ENCODE data around the gene PGAM1.
"Not testable (repeated sequence)": the region's sequence is repeated elsewhere in the genome, so short reads cannot be mapped to it uniquely, and the experiment has no call there.

The PGAM1 gene

GRCh38 chr10:97408496-97408992, 17.4 kb upstream of the PGAM1 start:
- no peak for ATAC-seq

GRCh38 chr10:97411406-97411805, 14.6 kb upstream of the PGAM1 start:
- no peak for ATAC-seq

- ATAC-seq: peak; percentile 77 to 78
Measured at GRCh38 chr10:97412891-97413304, 13.1 kb upstream of the PGAM1 start.

GRCh38 chr10:97416565-97416964, 9.4 kb upstream of the PGAM1 start:
- no peak for ATAC-seq

GRCh38 chr10:97423757-97424098, 2.3 kb upstream of the PGAM1 start:
- not testable (repeated sequence) for ATAC-seq

GRCh38 chr10:97426776-97427570, 982 bp downstream of the PGAM1 start:
- no peak for ATAC-seq

- ATAC-seq: peak; percentile 45 to 59
Measured at GRCh38 chr10:97427571-97428179, 1.7 kb downstream of the PGAM1 start.

GRCh38 chr10:97428572-97428981, 2.6 kb downstream of the PGAM1 start:
- peak in 1 of 2 donors; percentile 8 for ATAC-seq

GRCh38 chr10:97434055-97434454, 8.1 kb downstream of the PGAM1 start:
- ATAC-seq: peak in 1 of 2 donors; percentile 12

GRCh38 chr10:97434557-97434956, 8.6 kb downstream of the PGAM1 start:
- ATAC-seq: no peak

GRCh38 chr10:97435211-97435610, 9.2 kb downstream of the PGAM1 start:
- no peak for ATAC-seq

GRCh38 chr10:97442277-97442676, 16.3 kb downstream of the PGAM1 start:
- ATAC-seq: no peak

- peak; percentile 22 to 54 for ATAC-seq
Measured at GRCh38 chr10:97444212-97444611, 18.2 kb downstream of the PGAM1 start.

GRCh38 chr10:97445357-97445721, 19.3 kb downstream of the PGAM1 start:
- no peak for ATAC-seq

GRCh38 chr10:97445722-97446639, 20.0 kb downstream of the PGAM1 start, which contains the start of the genes EXOSC1 and ZDHHC16:
Gene EXOSC1 (minus strand): TSS chr10:97446006. CDS start chr10:97445985, 21 bp downstream.
Gene ZDHHC16 (plus strand): TSS chr10:97446175. CDS start chr10:97451676, 5,501 bp downstream.
- peak; percentile 91 to 94 for ATAC-seq

- ATAC-seq: no peak
Measured at GRCh38 chr10:97450828-97451227, 24.8 kb downstream of the PGAM1 start.

GRCh38 chr10:97451605-97452004, 25.6 kb downstream of the PGAM1 start:
- no peak for ATAC-seq

- ATAC-seq: no peak
Measured at GRCh38 chr10:97452352-97452751, 26.4 kb downstream of the PGAM1 start.

GRCh38 chr10:97454330-97455036, 28.5 kb downstream of the PGAM1 start:
- peak; percentile 82 to 85 for ATAC-seq

- ATAC-seq: no peak
Measured at GRCh38 chr10:97456034-97456685, 30.2 kb downstream of the PGAM1 start.

GRCh38 chr10:97456686-97457065, 30.7 kb downstream of the PGAM1 start:
- ATAC-seq: no peak

- ATAC-seq: no peak
Measured at GRCh38 chr10:97459111-97459510, 33.1 kb downstream of the PGAM1 start.
